Vagina (tissue), 2 donors: ENCODE data around the gene GINS3.
A peak's percentile ranks its signal among the peaks of the same experiment; 100 is the strongest.

Experiments
- POLR2A ChIP-seq, 2 donors: fragments of 450-650 bp; IDR thresholded peaks; one replicate each; pipeline ENCODE4 v1.6.1; 2017; ENCODE audit warnings: antibody characterized with exemption in 2 of 2, mild to moderate bottlenecking in 2 of 2, moderate library complexity in 2 of 2
- POLR2AphosphoS5 ChIP-seq, 2 donors: sonication (generic); formaldehyde crosslinking; IDR thresholded peaks; one replicate each; pipeline ENCODE4 v1.9.0; 2017; ENCODE audit warnings: antibody characterized with exemption in 2 of 2, mild to moderate bottlenecking in 2 of 2, low read depth in 1 of 2; ENCODE audit not compliant: insufficient read depth in 1 of 2
- TF ChIP-seq, protein P1 (sequence below), 3 experiments: fragments of 450-650 bp in 2 of 3; fragments of 200-600 bp in 1 of 3; sonication (generic) in 1 of 3; IDR thresholded peaks; one replicate each; pipeline ENCODE4 v1.5.1; 2017 to 2019; ENCODE audit warnings: antibody characterized with exemption in 3 of 3, mild to moderate bottlenecking in 2 of 3, moderate library complexity in 2 of 3

DNA sequence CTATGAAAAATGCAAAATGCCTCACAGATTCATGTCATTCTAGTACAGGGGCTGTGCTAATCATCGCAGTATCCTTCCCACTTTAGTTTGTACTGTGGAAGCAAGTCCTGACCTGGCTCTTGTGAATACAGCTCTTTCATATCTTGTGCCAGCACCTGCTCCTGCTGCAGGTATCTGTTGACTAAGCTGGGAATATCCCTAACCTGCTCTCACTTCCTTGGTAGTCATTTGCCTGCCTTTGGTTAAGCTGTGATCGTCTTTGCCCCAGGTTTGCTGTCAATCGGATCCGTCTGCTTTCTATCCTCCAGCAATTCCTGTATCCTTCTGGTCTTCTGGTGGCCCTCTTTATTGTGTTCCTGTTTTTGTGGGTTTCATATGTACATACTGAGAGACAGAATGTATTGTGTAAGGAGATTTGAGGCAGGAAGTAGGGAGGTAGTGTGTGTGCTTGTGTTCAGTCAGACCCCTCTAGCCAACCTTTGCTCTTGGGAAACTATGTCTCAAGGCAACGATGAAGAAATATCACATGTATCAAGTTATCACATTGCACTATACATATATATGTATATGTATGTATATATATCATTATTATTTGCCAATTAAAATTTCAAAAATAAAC lies 7.7 kb upstream of the GINS3 start:
- TF ChIP-seq, protein P1, sequence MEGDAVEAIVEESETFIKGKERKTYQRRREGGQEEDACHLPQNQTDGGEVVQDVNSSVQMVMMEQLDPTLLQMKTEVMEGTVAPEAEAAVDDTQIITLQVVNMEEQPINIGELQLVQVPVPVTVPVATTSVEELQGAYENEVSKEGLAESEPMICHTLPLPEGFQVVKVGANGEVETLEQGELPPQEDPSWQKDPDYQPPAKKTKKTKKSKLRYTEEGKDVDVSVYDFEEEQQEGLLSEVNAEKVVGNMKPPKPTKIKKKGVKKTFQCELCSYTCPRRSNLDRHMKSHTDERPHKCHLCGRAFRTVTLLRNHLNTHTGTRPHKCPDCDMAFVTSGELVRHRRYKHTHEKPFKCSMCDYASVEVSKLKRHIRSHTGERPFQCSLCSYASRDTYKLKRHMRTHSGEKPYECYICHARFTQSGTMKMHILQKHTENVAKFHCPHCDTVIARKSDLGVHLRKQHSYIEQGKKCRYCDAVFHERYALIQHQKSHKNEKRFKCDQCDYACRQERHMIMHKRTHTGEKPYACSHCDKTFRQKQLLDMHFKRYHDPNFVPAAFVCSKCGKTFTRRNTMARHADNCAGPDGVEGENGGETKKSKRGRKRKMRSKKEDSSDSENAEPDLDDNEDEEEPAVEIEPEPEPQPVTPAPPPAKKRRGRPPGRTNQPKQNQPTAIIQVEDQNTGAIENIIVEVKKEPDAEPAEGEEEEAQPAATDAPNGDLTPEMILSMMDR (IDR thresholded peaks at IDR 0.05), result no peak
- TF ChIP-seq POLR2A (IDR thresholded peaks at IDR 0.05), result no peak
- peak in 1 of 2 donors; percentile 75 for TF ChIP-seq POLR2AphosphoS5 (IDR thresholded peaks at IDR 0.05; ENCODE audit: insufficient read depth in 1 of 2, low read depth in 1 of 2)
